Stomach (tissue), 9 donors: ENCODE results near the gene TSSK2. TPM values are rescaled to one million over a fixed set of nuclear protein-coding genes. Genes with fewer than 3 reads are reported as not detected.

Source experiments
- DNase-seq, 2 donors: peaks; one replicate each; pipeline versions ENCODE4 v3.0.0 to v3.0.0-alpha.2; 2013 to 2019
- H3K27ac ChIP-seq, 5 donors: fragments of 200-600 bp in 4 of 5; sonication (generic) in 4 of 5; one replicate each; pipeline ENCODE4 v1.5.1; 2013 to 2019; ENCODE audit warnings: mild to moderate bottlenecking in 1 of 5, moderate library complexity in 1 of 5
- H3K27me3 ChIP-seq, 3 donors: fragments of 200-600 bp; sonication (generic); one replicate each; pipeline ENCODE4 v1.5.1; 2017 to 2019; ENCODE audit warnings: mixed run types in 1 of 3
- H3K36me3 ChIP-seq, 4 donors: fragments of 200-600 bp; sonication (generic); 1 replicate in 3 of 4; 2 replicates in 1 of 4; pipeline ENCODE4 v1.5.1; 2016 to 2019
- H3K4me1 ChIP-seq, 4 donors: fragments of 200-600 bp; sonication (generic); one replicate each; pipeline ENCODE4 v1.5.1; 2016 to 2019
- H3K4me3 ChIP-seq, 4 donors: fragments of 200-600 bp; sonication (generic) in 3 of 4; one replicate each; pipeline ENCODE4 v1.5.1; 2016 to 2019; ENCODE audit warnings: mild to moderate bottlenecking in 1 of 4
- H3K9me3 ChIP-seq, 4 donors: fragments of 200-600 bp; sonication (generic); one replicate each; pipeline ENCODE4 v1.5.1; 2016 to 2019
- EP300 ChIP-seq: sonication (generic); formaldehyde crosslinking; IDR thresholded peaks from one replicate; pipeline ENCODE4 v1.6.1; 2017; ENCODE audit warnings: antibody characterized with exemption
- POLR2A ChIP-seq, 4 donors: fragments of 450-650 bp; IDR thresholded peaks; one replicate each; pipeline ENCODE4 v1.6.1; 2016; ENCODE audit warnings: antibody characterized with exemption in 4 of 4, control low read depth in 2 of 4, mild to moderate bottlenecking in 1 of 4, moderate library complexity in 1 of 4
- POLR2AphosphoS5 ChIP-seq, 3 donors: sonication (generic); formaldehyde crosslinking; IDR thresholded peaks; one replicate each; pipeline ENCODE4 v1.6.1; 2016; ENCODE audit warnings: antibody characterized with exemption in 3 of 3
- WGBS, 5 donors: extraction: QIAGEN DNeasy Blood & Tissue Kit in 3 of 5; methylation state at CpG; one replicate each; pipeline versions ENCODE4 v1.1.5 to v1.1.7; 2013 to 2018; 5-methylcytosine and 5-hydroxymethylcytosine counted together
- intact Hi-C: fragments of 100-400 bp; cut with DNase I; formaldehyde crosslinking; loops from one replicate; pipeline ENCODE4 v1.15.1; 2023; ENCODE audit warnings: low total_unique reads
- polyA plus RNA-seq, 3 donors: library from polyadenylated mRNA; stranded (reverse); fragments of 200-250 nt; gene quantifications; one replicate each; pipeline ENCODE4 v1.2.3, GENCODE V29; 2013
- total RNA-seq, 5 donors: library from RNA; depleted of rRNA; stranded (reverse); fragments of >200 nt; gene quantifications; one replicate each; pipeline versions ENCODE4 v1.1.0 to v1.2.3, GENCODE V29; 2014 to 2016
- TF ChIP-seq, protein P1 (sequence below), 7 experiments: fragments of 450-650 bp in 4 of 7; fragments of 200-600 bp in 3 of 7; sonication (generic) in 3 of 7; IDR thresholded peaks; one replicate each; pipeline ENCODE4 v1.5.1; 2016 to 2019; ENCODE audit warnings: antibody characterized with exemption in 7 of 7, control low read depth in 2 of 7, mild to moderate bottlenecking in 1 of 7
- donor health status: healthy with polysubstance abuse.
- donor health status: Bipolar disorder and iron deficiency.
- donor health status: healthy.

The TSSK2 gene
- total and polyA plus RNA-seq, 8 donors: 0.08 TPM; not detected in 7

DNA sequence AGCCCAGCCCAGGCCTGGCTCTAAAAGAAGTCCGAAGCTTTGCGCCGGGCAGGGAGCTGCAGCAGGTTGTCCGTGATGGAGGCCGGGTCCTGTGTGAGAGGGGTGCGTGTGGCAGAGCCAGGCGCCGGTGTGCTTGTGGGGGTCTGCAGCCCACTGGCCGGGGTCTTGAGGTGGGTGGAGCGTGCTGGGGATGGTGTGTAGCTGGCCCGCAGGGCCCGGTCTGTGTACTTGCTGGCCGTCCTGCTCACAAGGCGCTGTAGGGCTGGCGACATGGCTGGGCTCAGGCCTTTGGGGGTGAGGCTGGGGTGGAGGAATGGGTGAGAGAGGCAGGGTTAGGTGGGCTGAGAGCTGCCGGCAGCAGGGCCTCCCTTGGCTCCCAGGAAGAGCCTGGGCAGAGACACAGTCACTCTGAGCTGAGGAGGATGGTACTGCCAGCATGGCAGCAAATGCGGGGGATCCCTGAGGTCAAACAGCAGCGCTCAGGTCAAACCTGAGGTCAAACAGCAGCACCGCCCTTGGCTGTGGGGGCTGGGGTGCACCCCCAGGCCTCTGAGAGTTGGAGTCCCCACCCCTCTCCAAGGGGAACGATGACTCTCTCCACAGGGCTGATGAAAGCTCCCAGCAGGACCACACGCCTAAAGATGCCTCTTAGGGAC lies 3.2 kb downstream of the TSSK2 start:
- intact Hi-C loops: no loop called here
- WGBS, 5 donors: 92 to 96% (median 94%) methylated on average over 12 to 21 of the region's 21 CpGs
- H3K27me3 ChIP-seq: no peaks in the 10 kb centered on the region
- H3K36me3 ChIP-seq: peaks cover 50 to 86% (median 83%) of the 10 kb centered on the region in 4 donors
- TF ChIP-seq, protein P1, sequence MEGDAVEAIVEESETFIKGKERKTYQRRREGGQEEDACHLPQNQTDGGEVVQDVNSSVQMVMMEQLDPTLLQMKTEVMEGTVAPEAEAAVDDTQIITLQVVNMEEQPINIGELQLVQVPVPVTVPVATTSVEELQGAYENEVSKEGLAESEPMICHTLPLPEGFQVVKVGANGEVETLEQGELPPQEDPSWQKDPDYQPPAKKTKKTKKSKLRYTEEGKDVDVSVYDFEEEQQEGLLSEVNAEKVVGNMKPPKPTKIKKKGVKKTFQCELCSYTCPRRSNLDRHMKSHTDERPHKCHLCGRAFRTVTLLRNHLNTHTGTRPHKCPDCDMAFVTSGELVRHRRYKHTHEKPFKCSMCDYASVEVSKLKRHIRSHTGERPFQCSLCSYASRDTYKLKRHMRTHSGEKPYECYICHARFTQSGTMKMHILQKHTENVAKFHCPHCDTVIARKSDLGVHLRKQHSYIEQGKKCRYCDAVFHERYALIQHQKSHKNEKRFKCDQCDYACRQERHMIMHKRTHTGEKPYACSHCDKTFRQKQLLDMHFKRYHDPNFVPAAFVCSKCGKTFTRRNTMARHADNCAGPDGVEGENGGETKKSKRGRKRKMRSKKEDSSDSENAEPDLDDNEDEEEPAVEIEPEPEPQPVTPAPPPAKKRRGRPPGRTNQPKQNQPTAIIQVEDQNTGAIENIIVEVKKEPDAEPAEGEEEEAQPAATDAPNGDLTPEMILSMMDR (IDR thresholded peaks at IDR 0.05): no peak
- TF ChIP-seq POLR2A (IDR thresholded peaks at IDR 0.05): no peak
- TF ChIP-seq POLR2AphosphoS5 (IDR thresholded peaks at IDR 0.05): no peak
- no peak for TF ChIP-seq EP300
- no peak for DNase-seq
- no peaks in the 10 kb centered on the region for H3K4me1 ChIP-seq
- no peak overlapping the region for H3K4me3 ChIP-seq
- H3K9me3 ChIP-seq: no peaks in the 10 kb centered on the region
- no peak overlapping the region for H3K27ac ChIP-seq

- no peak overlapping the region for H3K27ac ChIP-seq
- peaks cover 56 to 91% (median 89%) of the 10 kb centered on the region in 4 donors for H3K36me3 ChIP-seq
- H3K9me3 ChIP-seq: no peaks in the 10 kb centered on the region
- H3K4me3 ChIP-seq: no peak overlapping the region
- no peak for TF ChIP-seq POLR2A (IDR thresholded peaks at IDR 0.05)
- no peak for TF ChIP-seq EP300
- WGBS, 5 donors: 88 to 95% (median 91%) methylated on average over 15 to 18 of the region's 18 CpGs
- intact Hi-C loops: no loop called here
- no peaks in the 10 kb centered on the region for H3K4me1 ChIP-seq
- DNase-seq: no peak
- no peaks in the 10 kb centered on the region for H3K27me3 ChIP-seq
These were observed 3.8 kb downstream of the TSSK2 start for GRCh38 chr22:19134874-19135273.

DNA sequence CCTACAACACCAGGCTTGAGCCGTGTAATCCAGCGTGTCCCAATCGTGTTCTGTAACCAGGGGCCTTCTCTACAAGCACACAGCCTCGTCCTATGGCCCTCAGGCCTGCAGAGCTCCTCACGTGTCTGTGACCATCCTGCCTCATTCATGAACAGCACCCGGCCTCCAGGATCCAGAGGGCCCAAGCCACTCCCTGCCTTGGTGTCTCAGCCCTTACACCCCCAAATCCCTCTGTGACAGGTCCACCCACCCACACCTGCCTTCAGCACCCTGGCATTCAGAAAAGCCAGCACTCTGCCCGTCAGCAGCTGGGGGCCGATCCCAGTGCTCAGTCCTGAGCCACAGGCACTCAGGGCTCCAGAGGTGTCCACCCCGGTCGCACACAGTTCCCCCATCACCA lies 5.8 kb downstream of the TSSK2 start:
- no peaks in the 10 kb centered on the region for H3K27me3 ChIP-seq
- H3K4me3 ChIP-seq: no peak overlapping the region
- TF ChIP-seq EP300: no peak
- TF ChIP-seq, protein P1 (IDR thresholded peaks at IDR 0.05): no peak
- no peak for TF ChIP-seq POLR2AphosphoS5 (IDR thresholded peaks at IDR 0.05)
- TF ChIP-seq POLR2A (IDR thresholded peaks at IDR 0.05): no peak
- H3K4me1 ChIP-seq: no peaks in the 10 kb centered on the region
- 94 to 97% (median 95%) methylated on average over 10 of the region's 10 CpGs for WGBS, 5 donors
- H3K9me3 ChIP-seq: no peaks in the 10 kb centered on the region
- intact Hi-C loops: no loop called here
- H3K27ac ChIP-seq: no peak overlapping the region
- DNase-seq: no peak
- peaks cover 72 to 100% (median 99%) of the 10 kb centered on the region in 4 donors for H3K36me3 ChIP-seq

GRCh38 chr22:19137384-19138216 lies 6.5 kb downstream of the TSSK2 start:
- no peaks in the 10 kb centered on the region for H3K4me1 ChIP-seq
- TF ChIP-seq, protein P1 (IDR thresholded peaks at IDR 0.05): no peak
- TF ChIP-seq POLR2A (IDR thresholded peaks at IDR 0.05) (no peak), EP300 (no peak), POLR2AphosphoS5 (IDR thresholded peaks at IDR 0.05) (no peak)
- H3K27me3 ChIP-seq: no peaks in the 10 kb centered on the region
- no peak for DNase-seq
- 90 to 93% (median 91%) methylated on average over 9 to 11 of the region's 11 CpGs for WGBS, 5 donors
- intact Hi-C loops: no loop called here
- no peaks in the 10 kb centered on the region for H3K9me3 ChIP-seq
- H3K36me3 ChIP-seq: peaks cover 75 to 100% (median 100%) of the 10 kb centered on the region in 4 donors
- H3K4me3 ChIP-seq: no peak overlapping the region
- no peak overlapping the region for H3K27ac ChIP-seq
